Dedifferentiated amniotic fluid mesenchymal stem cell (primary cell): ENCODE data around the gene DNAJA4.

Source experiments
- DNase-seq: peaks from one replicate; pipeline ENCODE4 v3.0.0-alpha.2; 2016; ENCODE audit errors: extremely low spot score

Gene DNAJA4

GRCh38 chr15:78315686-78316282 is 51.4 kb downstream of the DNAJA4 start:
- DNase-seq: no peak

- no peak for DNase-seq
These were observed 52.1 kb downstream of the DNAJA4 start for GRCh38 chr15:78316283-78317083.

DNA sequence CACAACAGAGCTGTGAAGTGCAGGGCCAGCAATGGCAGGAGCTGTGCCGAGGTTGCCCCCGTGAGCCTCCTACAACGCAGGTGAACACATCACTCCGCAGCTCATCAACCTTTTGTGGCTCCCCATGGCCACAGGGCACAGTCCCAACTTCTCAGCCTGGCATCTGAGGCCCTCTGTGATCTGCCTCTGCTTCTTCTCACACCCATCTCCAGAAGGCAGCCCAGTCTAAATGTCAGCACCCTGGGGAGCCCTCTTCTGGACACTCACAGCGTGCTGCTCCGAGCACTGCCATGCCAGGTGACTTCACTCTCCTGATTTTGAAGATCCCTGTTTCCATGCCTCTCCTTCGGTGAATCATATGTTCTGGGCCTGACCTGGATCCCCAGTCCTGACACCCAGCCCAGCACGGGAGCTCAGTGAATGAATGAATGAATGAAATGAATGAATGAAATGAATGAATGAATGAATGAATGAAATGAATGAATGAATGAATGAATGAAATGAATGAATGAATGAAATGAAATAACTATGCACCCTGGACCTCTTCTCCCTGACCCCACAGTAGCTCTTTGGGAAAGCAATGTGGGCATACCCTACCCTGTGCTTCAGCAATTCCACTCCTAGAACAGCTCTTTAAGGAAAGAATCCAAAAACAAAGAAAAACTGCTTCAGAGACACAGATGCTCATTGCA is 52.9 kb downstream of the DNAJA4 start:
- no peak for DNase-seq

GRCh38 chr15:78319588-78319987 is 55.2 kb downstream of the DNAJA4 start:
- DNase-seq: no peak

DNA sequence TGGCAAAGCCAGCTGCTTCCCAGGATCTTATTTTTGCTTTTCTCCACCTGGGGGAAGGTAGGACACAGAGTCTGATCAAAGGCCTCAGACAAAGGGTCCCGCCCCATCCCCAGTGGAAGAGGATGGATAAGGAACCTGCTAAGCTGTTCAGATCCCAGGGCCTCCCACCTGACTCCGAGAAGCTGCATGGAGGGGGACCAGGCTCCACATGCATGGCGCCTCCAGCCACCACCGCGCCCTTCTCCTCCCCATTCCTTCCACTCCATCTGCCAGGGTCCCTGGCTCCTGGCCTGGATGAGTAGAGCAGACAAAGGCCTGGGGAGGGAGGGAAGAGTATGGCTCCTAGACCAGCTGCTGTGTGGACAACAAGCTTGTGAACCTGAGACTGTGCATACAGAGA is 55.8 kb downstream of the DNAJA4 start:
- DNase-seq: no peak

DNA sequence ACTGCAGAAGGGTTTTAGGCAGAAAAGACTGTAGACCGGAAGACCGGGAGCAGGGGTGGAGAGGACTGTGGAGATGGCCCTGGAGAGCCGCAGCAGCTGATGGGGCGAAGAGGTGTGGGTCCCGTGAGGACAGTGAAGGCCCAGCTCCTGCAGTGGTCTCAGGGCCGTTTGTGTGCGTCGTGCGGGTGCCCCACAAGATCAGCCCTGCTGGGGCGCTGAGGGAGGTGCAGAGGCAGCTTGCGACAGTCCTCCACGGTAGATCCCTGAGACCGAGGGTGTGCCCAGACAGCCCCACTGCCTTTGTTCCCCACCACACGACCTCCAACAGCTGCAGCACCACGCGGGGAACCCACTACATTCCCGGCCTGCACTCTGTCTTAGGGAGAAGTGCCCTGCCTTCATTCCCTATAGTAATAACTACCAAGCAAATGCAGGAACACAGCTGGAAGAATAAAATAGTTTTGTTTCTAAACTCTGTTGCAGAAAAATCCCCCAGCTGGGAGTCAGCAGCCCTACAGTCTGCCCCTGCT is 56.7 kb downstream of the DNAJA4 start:
- no peak for DNase-seq

DNA sequence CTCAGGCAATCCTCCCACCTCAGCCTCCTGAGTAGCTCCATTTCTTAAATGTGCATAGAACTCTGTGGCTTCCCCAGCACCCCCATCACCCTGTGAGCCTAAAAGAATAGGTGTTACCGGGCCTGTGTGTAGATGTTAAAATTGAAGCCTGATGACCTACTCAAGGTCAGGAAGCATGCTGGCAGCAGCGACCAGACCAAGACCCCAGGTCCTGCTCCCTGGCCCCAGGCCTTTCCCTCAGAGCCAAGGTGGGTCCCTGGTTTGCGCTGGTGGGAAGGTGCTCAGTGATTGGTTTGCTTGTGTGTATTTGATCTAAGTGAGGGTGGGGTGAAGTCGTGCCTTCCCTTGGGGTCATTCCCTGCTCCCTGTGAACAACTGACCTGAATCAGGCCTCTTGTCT is 57.4 kb downstream of the DNAJA4 start:
- no peak for DNase-seq

DNA sequence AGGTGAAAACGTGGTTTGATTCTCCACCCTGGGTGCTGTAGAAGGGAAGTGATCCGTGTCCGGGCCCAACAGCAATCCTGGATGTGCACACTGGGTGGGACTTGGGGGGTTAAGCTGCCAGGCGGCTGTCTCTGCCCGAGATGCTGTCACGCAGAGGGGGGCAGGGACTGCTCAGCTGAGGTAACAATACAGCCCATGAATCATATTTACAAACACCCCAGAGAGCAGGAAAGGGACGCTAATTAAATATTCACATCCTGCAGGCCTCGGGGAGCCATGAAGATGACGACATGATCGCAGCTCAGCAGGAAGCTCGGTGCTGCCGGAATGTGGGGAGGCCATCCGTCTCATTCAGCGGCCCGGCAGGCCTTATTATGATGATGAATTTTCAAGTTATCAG is 57.9 kb downstream of the DNAJA4 start:
- no peak for DNase-seq

GRCh38 chr15:78322724-78323521 is 58.6 kb downstream of the DNAJA4 start:
- DNase-seq: no peak

- no peak for DNase-seq
These were observed 59.3 kb downstream of the DNAJA4 start for GRCh38 chr15:78323693-78324092.

DNA sequence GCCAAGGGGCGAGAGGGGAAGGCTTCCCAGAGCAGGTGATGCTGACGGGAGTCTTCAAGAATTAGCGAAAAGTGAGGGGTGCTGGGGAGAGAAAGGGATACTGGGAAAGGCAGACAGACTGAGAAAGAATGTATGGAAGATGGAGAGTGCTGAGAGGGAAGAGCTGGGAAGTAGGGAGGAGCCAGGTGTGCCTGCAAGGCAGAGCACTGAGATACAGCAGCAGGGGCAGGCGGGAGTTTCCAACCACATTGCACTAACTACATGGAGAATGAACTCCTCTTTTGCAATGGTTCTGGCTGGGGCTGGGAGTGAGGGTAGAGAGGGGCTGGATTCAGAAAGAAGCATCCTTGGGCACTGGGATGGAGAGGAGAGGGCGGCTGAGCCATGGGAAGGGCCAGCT is 59.8 kb downstream of the DNAJA4 start:
- DNase-seq: no peak

DNA sequence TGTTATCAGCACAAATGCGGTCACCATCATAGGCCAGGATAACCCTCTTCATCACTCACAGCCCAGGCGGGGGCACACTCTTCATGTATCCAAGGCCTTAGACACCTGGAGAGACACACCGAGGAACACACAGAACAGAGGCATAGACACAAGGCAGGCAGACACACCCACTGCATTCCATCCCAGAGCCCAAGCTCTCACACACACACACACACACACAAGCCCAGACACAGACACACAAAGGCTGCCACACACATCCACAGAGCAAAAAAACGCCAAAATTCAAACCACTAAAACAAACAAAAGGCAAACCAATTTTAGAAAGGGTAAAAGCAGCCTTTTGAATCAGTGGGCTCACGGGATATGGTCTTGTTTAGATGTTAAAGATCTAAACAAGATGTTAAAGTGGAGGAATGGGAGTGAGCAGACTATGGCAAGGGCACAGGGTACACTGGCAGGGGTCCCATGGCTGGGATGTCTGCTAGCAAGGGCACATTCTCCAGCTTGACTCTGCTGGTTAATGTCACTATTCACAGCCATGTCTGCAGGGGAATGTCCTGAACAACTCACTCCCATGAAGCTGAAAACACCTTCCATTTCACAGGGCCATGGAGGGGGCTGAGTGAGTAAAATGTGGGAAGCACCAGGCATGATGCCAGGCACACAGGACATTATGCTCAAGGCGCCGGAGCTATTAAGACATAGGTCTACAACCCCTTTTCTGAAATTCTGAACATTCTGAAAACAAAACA is 60.9 kb downstream of the DNAJA4 start:
- DNase-seq: peak; percentile 26

DNA sequence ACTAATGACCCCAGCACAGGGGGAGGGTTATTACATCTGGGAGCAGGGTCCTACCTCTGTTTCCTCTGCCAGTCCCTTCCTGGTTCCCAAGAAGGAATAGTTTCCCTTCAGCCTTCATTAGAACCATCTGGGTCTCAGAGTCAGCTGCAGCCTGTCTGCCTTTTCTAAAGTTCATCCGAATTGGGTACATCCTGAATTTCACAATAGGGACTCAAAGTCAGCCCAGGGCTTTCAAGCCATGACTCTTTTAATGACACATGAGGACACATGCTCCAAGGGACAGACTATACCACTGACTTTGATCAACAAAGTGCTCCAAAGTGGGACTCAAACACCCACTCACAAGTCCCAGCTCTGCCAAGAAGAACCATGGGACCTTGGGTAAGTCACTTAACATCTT is 63.1 kb downstream of the DNAJA4 start:
- DNase-seq: no peak

DNA sequence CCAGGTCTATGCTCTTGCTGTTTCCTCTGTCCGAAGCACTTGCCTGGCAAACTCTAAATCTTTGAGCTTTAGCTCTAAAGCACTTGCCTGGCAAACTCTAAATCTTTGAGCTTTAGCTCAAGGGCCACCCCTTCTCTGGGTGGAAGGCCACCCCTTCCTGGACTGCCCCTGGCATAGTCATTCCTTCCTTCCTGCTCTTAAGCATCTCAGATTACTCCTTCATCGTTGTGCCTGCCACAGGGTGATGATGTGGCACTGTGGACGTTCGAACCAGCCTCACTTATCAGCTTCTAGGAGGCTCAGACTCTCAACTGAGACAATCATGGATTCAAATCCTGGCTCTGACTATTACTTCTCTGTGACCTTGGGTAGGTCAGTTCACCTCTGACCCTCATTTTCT is 65.3 kb downstream of the DNAJA4 start:
- no peak for DNase-seq
